Activated CD4-positive, alpha-beta T cell treated with anti-CD3 and anti-CD28 coated beads, Interleukin-10, Interleukin-2, amounts not matched to agents 100 ng/mL and 50 ng/mL, durations not matched to agents 16 hours and 8 hours (primary cell): ENCODE data around the gene NXNL2.

Source experiments
- DNase-seq: peaks from one replicate; pipeline ENCODE4 v3.0.0-alpha.2; 2020

NXNL2 gene

DNA sequence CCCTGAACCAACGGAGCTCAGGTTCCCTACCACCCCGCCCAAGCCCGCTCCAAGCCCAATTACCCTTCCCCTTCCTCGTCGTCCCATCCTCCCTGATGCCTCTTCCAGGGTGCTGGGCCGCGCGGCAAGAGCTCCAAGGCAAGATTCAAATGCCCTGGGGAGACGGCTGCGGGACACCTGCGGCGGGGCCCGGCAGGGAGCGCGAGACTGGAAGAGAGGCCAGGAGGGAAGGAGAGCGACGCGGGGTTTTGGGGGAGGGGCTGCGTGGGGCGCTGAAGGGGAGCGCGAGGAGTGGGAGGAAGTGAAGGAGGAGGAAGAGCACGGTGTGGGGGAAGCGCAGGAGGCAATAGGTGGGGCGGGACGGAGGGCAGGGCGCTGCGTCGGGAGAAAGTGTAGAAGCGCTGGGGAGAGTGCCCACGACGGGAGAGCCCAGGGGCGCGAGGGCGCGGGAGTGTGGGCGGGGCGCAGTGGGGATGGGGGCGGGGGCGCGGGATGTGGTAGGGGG, 975 bp upstream of the NXNL2 start:
- DNase-seq = no peak

- DNase-seq = no peak
Observed at GRCh38 chr9:88535226-88536022, 446 bp downstream of the NXNL2 start.

DNA sequence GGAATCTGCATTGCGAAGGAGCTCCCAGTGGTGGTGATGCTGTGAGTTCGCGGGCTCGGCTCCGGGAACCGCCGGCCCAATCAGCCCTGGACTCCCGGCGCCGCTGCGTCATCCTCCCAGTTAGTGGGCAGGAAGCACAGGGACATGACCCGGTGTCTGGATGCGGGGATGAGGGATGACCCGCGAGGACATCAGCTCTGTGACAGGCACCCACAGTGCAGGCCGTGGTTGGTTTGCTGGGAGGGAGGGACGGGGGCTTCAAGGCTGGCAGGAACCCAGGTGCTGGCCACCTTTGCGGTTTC, 996 bp downstream of the NXNL2 start:
- DNase-seq = no peak

- no peak for DNase-seq
Observed at GRCh38 chr9:88536951-88537760, 2.2 kb downstream of the NXNL2 start.

GRCh38 chr9:88537761-88538091, 2.7 kb downstream of the NXNL2 start:
- DNase-seq = peak; percentile 65

GRCh38 chr9:88538311-88539085, 3.5 kb downstream of the NXNL2 start:
- DNase-seq = no peak

DNA sequence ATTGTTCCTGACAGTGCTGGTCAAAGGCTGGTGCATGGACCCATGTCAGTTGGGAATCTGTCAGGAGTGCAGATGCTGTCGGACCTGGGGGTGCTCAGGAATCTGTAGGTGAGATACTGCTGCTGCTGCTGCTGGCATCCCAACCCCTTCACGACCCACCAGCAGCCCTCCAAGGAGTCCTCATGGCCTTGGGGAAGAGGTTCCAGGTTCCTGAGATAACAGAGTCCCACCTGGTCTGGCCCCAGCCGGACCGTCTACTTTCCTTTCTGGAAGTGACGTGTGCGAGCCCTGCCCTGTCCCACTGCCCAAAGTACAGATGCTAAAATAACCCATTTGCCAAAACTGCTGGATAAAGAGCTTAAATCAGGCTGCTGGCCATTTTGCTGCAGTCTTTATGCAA, 4.3 kb downstream of the NXNL2 start:
- no peak for DNase-seq

GRCh38 chr9:88540251-88540763, 5.3 kb downstream of the NXNL2 start:
- no peak for DNase-seq

DNA sequence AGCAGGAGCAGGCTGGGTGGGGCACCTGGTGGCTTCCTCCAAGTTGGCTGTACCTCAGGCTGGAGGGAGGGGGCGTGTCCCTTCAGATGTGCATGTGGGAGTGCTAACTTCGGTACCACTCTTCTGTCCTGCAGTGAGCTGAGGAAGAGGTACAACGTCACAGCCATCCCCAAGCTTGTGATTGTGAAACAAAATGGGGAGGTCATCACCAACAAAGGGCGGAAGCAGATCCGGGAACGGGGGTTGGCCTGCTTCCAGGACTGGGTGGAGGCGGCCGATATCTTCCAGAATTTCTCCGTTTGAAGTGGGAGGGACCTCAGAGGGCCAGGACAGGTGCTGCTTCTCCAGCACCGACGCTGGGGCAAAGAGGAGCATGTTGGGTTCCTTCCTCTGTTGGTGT, 9.3 kb downstream of the NXNL2 start:
- no peak for DNase-seq

- DNase-seq = no peak
Observed at GRCh38 chr9:88551546-88552137, 16.7 kb downstream of the NXNL2 start.

DNA sequence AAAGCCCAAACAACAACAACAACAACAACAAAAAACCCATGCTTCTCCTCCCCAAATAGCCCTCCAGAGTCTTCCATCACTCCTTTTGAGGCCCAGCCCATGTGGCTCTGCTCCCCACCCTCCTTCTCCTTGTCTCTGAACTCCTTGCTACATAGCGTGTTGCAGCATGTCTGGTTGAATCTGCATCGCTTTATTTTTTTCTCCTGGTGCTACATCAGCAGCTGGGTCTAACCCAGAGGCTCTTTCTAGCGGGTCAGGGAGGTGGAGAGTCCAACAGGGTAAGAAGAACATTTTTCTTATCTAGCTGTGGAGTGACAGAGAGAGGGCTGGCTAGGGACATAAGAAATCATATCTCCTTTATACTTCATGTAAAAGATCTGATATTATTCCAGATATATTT, 18.4 kb downstream of the NXNL2 start:
- no peak for DNase-seq

GRCh38 chr9:88555268-88555980, 20.4 kb downstream of the NXNL2 start:
- DNase-seq = no peak

- DNase-seq = no peak
Observed at GRCh38 chr9:88559661-88560060, 24.7 kb downstream of the NXNL2 start.

- peak; percentile 48 for DNase-seq
Observed at GRCh38 chr9:88567870-88568269, 32.9 kb downstream of the NXNL2 start.

- DNase-seq = no peak
Observed at GRCh38 chr9:88571419-88571818, 36.4 kb downstream of the NXNL2 start.

DNA sequence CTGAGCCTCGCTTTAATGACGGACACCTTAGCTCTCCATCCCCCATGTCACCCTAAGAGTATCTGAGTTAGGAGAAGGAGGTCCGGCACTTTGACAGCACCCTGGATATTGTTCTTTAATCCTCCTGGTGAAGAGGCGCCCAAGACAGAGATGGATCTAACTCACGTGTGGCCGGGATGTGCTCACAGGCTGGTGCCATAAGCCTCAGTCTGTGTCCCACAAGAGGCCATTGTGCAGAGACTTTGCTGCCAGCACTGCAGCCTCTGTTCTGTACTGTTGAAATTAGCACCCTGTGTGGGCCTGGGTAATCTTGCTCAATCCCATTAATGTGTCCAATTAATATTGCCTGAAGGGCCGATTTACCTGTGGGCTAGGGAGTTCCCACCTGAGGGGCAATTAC, 37.7 kb downstream of the NXNL2 start:
- no peak for DNase-seq

- no peak for DNase-seq
Observed at GRCh38 chr9:88574953-88575352, 40.0 kb downstream of the NXNL2 start.

- DNase-seq = no peak
Observed at GRCh38 chr9:88577256-88578120, 42.5 kb downstream of the NXNL2 start.

DNA sequence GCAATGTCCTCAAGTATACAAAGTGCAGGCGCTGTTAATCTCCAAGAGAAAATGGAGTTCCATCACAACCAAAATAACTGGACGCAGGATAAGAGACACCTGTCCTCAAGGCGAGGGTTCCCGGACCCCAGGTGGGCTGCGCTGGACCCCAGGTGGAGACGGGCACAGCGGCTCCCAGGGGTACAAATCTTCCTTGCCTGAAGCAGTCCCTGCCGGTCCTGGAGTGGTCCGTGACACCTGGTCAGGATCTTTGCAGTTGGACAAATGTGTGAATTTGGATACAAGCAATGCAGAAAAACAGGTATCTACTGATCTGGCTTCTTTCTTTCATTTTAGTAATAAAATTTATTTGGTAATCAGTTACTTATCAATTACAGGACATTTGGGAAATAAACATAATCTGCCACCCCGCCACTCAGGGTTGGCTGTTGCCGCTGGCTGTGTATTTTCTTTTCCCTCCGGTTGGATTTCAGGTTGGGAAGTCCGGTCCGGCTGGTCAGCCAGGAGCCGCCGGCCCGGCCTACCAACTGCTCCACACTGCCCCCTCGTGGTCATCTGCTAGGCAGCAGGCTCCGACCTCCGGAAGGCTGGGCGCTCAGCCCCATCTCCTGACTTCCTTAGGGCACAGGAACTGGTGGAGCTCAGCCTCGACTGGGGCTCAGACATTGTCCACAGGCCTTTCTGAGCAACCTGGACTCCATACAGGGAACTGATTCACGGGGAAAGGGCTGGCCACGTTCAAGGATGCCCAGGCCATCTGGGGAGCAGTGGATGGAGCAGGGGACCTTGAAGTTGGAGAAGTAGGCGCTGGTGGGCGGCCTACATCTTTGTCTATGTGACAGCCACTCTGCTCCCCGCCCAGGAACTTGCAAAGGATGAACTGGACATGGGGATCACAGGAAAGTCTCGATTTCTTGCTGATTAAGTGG, 43.4 kb downstream of the NXNL2 start:
- peak; percentile 67 for DNase-seq

DNA sequence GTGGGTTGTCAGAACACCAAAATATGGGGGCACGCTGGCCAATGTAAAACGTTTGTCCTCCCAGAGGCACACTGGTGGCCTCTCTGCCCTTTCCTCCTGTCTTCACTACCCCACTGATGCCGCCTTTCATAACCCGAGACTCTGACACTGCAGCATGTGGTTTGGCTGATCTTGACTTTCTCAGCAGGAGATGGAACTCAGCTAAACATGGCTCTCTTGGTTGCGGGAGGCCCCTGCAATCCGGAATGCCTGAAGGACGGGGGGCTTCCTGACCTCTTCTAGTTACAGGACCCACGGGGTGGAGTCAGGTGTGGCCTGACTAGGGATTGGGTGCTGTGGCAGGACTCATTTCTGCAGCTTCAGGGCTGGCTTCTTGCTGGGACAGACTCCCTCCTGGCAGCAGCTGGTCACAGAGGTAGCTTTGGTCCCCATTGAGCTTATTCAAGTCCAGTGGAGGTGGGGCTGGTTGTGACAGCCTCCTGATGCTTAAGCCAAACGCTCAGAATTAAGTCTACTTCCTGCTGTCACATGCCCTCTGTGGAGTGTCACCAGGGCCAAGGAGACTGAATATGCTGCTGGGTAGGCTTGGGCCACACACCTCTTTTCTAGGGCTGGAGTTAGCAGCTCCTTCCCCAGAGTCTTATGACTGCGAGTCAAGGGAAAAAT, 44.2 kb downstream of the NXNL2 start:
- DNase-seq = no peak
